Measurements from ENCODE around the gene PTPRD.

GRCh38 chr9:9100070-9100469, 1512.7 kb downstream of the PTPRD start:
- TF ChIP-seq CTCF (IDR thresholded peaks at IDR 0.05 in 8 of 11, conservative IDR thresholded peaks at IDR 0.05 in 3 of 11): no peak
- TF ChIP-seq POLR2A (IDR thresholded peaks at IDR 0.05): no peak
